ENCODE results near the gene ARCN1.

- no peak for TF ChIP-seq CTCF (IDR thresholded peaks at IDR 0.05 in 4 of 5, conservative IDR thresholded peaks at IDR 0.05 in 1 of 5)
- no peak for TF ChIP-seq POLR2A (IDR thresholded peaks at IDR 0.05)
These were observed 59.1 kb downstream of the ARCN1 start for GRCh38 chr11:118631142-118631909.
